HG03280 (cell line): ENCODE data around the gene IMMP2L.

Source experiments
- ATAC-seq: cut with Tn5 transposase; IDR thresholded peaks from one replicate; pipeline ENCODE4 v1.9.1; 2021; ENCODE audit warnings: mild to moderate bottlenecking, moderate library complexity; ENCODE audit not compliant: unreplicated experiment

Gene IMMP2L

GRCh38 chr7:110905773-110906566 lies 656.3 kb downstream of the IMMP2L start:
- no peak for ATAC-seq

DNA sequence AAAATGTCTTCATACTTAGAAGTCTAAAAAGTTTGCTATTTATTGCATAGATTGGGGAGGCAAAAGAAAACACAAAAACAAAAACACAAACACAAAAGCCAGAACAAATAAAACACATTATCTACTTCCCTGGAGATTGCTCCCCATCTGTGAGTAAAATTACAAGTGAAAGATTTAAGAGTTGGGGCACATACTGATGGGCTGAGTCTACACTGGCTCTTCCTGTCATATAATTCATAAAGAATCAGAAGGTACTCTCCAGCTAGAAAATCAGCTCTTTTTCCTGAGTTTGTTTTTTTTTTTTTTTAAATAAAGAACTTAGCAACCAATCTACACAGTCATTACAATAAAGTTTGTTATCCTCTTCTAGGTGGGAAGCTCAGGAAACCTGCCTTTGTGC lies 663.8 kb downstream of the IMMP2L start:
- ATAC-seq: no peak

- no peak for ATAC-seq
These were observed 664.8 kb downstream of the IMMP2L start for GRCh38 chr7:110897538-110897937.

DNA sequence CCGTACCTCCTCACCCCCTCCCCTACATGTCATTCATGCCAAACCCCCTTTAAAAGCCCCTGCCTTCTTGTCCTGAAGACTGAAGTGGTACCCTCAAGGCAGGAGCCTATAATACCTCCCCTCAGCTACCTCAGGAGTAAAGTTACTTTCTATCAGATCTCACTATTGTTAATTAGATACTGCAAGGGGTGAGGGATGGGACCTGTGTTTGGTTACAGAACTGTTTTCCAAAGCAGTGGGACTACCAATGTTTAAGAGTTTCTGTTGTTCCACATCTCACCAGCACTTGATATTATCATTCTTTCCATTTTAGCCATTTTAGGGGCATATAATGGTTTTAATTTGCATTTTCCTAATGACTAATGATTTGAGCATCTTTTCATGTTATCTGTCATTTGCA lies 668.2 kb downstream of the IMMP2L start:
- no peak for ATAC-seq

DNA sequence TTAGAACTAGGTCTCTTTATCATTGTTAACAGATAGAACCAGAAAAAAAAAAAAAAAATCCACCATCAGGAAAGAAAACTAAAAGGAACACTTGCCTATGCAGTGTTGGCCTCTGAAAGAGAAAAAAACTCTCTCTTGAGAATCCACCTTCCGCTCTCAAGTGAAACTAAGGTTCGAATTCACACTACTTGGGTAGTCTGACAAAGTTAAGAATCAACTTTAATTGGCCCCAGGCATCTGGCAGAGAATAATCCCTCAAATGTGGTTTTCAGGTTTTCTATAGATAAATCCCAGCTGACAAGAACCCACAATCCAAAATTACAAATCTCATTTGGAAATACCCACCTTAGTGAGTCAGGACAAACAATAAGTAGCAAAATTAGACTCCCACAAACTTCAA lies 671.1 kb downstream of the IMMP2L start:
- no peak for ATAC-seq

DNA sequence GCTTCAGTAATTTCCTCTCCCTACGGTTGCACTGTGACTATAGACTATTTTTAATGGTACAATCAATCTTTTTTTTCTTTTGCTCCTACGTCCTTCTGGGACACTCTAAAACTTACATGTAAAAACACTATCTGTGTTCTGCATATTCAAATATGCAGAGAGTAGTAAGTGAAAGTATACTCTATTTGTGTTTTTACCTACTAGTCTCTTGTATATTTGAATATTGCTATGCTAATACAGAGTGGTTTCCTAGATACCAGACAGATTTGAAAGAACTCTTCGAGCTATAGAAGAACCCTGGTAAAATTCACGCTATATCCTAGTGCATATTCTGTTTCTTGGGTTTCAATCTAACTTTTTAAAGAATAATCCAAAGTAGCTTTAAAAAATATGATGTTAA lies 672.2 kb downstream of the IMMP2L start:
- no peak for ATAC-seq

GRCh38 chr7:110889335-110889734 lies 673.0 kb downstream of the IMMP2L start:
- ATAC-seq: no peak

DNA sequence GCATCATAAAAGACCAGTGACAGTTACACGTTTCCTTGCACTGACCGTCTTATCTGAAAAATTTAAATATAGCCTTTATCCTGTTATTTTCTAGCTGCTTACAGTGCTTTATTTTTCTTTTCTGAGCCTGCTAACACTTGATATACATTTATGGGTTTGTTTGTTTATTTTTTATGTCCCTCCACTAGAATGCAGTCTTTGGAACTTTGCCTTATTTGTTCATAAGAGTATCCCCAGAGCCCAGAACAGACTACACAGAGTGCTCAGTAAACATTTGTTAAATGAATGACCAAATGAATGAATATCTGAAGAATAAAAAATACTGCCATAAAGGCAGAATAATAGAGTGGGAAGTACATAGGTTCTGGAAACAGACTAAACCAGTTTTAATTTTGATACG lies 673.7 kb downstream of the IMMP2L start:
- no peak for ATAC-seq

DNA sequence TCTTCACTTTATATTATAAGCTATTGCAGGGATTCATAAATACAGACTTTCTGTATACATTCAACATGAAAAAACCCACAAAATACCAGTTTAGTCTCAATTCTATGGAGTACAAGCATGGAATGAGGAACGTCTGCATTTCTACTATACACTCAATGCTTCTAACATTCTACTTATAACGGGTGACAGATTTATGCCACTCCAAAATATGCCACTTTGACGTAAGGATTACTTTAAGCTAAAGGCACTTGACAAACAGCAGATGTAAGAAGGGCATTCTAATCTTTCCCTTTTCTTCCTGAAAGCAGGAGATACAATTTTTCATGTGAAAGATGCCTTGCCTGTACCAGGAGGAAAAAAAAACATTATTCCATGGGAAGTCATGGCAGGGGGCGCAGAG lies 676.8 kb downstream of the IMMP2L start:
- no peak for ATAC-seq

DNA sequence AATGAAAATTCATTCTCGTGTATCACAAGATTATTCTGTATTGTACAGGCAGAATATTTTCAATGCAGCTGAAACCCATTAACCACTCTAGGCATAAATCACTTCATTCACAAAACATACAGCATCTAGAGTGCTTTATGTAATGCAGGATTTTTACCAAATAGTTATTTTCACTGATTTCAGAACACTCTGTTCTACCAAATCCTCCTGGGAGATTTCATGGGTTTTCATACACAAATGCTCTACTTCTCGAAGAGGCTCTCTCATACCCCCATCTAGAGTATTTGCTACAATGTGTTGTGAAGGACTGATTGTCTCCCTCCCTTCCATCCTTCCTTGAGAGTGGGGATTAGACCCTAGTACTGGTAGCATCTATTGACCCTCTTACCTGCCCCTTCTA lies 680.6 kb downstream of the IMMP2L start:
- no peak for ATAC-seq

DNA sequence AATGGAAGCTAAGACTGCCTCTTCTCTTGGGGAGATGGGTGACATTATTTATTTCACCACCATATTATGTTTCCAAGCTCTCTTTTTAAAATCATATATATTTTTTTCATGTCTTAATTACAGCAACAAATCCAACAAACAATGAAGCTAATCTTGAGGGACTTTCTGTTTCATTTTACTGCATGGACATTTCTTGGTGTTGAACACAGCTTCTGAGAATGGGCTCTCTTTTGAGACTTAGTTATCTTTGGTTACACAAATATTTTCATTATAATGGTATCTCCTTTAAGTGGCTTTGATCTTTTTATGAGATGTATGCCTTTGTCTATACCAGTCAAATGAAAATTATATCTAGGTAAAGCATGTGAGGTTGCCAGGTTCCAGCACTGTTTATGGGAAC lies 681.3 kb downstream of the IMMP2L start:
- ATAC-seq: no peak

GRCh38 chr7:110877016-110877415 lies 685.3 kb downstream of the IMMP2L start:
- ATAC-seq: no peak

DNA sequence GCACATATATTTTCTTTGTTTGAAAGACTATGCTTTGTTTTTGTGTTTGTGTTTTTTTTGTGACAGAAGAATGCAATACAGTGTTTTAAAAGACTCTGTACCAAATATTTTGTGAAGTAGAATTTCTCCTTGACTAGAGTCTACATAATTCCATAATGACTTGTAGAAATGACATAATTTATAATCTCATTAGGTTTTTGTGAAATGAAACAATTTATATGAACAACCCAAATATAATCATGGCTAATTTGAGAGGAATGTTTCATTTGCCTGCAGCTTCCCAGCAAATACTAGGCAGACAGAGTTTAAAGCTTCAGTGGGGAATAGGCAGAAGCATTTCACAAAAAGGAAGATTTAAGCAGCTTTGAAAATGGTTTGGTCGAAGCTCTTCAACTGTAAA lies 686.9 kb downstream of the IMMP2L start:
- no peak for ATAC-seq

- ATAC-seq: no peak
These were observed 690.4 kb downstream of the IMMP2L start for GRCh38 chr7:110871856-110872255.

- no peak for ATAC-seq
These were observed 691.4 kb downstream of the IMMP2L start for GRCh38 chr7:110870926-110871325.

- no peak for ATAC-seq
These were observed 693.8 kb downstream of the IMMP2L start for GRCh38 chr7:110868458-110868857.

DNA sequence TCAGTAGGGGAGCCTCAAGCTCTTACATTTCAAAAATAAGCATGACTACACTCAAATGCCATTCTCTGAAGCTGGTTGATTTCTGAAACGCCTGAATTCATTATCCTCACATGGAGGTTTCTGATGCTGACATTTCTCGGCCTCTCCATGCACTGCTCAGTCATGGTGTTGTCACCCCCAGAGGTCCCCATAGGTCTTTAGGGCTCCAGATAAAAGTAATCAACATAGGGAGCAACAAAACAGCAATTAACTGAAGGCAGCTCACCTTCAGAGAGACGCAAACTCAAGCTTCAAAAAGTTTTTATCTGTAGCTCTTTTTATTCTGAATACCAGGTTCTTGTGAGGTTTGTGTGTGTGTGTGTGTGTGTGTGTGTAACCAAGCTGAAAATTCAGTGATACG lies 694.5 kb downstream of the IMMP2L start:
- no peak for ATAC-seq

DNA sequence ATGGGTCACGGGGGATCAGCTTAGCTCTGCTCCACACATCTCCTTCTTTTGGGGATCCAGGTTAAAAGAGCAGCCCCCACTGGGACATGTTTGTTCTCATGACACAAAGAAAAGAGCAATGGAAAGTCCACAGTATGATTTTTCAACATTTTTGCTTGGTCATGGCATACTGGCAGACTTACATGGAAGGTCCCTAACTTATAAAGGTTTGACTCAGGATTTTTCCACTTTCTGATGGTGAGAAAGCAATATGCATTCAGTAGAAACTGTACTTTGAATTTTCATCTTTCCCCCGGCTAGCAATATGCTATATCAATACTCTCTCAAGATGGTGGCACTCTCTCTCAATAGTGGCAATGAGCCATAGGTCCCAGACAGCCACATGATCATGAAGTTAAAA lies 699.0 kb downstream of the IMMP2L start:
- no peak for ATAC-seq

DNA sequence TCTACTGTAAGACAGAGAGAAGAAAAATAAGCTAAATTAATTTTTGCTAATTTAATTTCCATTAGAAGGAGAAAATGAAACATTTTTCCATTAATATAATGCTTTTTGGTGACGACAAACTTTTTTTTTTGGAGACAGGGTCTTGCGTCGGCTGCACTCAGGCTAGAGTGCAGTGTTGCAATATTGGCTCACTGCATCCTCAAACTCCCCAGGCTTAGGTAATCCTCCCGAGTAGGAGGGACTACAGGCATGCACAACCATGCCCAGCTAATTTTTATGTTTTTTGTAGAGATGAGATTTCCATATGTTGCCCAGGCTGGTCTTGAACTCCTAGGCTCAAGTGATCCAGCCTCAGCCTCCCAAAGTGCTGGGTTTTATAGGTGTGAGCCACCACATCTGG lies 701.1 kb downstream of the IMMP2L start:
- ATAC-seq: no peak

DNA sequence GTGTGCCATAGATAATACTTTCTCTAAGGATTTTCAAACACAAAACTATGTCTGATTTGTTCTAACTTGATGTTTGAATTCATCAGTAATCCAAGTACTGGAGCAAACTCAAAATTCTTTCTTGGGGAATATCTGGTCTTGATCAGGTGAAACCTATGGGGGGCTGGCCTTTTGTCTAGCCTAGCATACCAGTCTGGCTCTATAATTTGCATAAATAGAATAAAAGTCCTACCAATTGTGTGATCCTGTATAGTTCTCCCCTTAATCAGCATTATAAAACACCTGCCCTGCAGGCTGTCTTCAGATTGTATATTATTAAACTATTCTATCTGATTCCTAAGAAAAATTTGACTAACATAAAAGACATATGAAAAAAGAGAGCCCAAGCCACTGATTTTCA lies 705.2 kb downstream of the IMMP2L start:
- ATAC-seq: no peak

- no peak for ATAC-seq
These were observed 705.6 kb downstream of the IMMP2L start for GRCh38 chr7:110856704-110857103.

GRCh38 chr7:110854651-110855050 lies 707.6 kb downstream of the IMMP2L start:
- no peak for ATAC-seq

- no peak for ATAC-seq
These were observed 708.1 kb downstream of the IMMP2L start for GRCh38 chr7:110854166-110854565.
